Neuron (in vitro differentiated cells): ENCODE measurements around the gene KLHDC10.

Experiments used
- H2AFZ ChIP-seq: one replicate; pipeline ENCODE4 v1.6.1; 2013; ENCODE audit warnings: low read depth, mild to moderate bottlenecking, inconsistent platforms, low read length, moderate library complexity
- H3K27me3 ChIP-seq: one replicate; pipeline ENCODE4 v1.6.1; 2013; ENCODE audit warnings: low read length; ENCODE audit not compliant: insufficient read depth
- H3K36me3 ChIP-seq: one replicate; pipeline ENCODE4 v1.6.1; 2013; ENCODE audit warnings: low read length; ENCODE audit not compliant: insufficient read depth
- H3K4me1 ChIP-seq: one replicate; pipeline ENCODE4 v1.6.1; 2013; ENCODE audit warnings: low read length; ENCODE audit not compliant: insufficient read depth
- H3K4me3 ChIP-seq: 2 replicates; pipeline ENCODE4 v1.5.1; 2013; ENCODE audit warnings: mild to moderate bottlenecking, low read length, moderate library complexity
- H3K9me3 ChIP-seq: one replicate; pipeline ENCODE4 v1.6.1; 2013; ENCODE audit warnings: low read length

KLHDC10 gene

DNA sequence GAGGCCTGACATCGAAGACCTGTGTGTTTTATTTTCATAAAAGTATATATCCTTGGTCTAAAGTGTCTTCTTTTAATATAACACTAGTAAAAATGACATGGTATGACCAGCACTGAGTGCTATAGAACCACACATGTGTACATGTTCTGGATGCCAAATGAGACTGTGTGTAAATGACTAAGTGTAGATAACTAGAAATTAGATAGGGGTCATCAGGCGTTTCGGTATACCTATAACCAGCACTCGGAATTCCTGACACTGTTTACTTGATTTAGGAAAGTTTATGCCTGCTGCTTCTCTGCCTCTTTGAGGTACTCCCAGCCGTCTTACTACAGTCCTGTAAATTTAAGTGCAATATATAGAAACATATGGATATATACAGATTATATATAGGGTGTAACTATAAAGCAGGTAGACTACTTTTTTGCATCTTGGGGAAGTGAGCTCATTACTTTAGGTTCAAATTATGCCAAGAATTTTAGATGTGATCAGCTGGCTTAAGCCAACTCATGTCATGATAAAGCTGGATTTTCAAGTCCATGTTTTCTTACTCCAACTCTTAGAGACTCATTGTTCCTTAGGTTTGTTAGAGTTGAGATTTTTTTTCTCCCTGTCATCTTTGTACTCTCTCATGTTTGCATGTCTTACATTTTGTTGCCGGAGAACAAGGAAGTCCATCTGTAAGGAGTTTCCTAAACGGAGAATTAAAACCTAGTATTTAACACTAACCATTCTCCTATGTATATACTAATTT lies 62.9 kb downstream of the KLHDC10 start:
- H3K36me3 ChIP-seq: peaks cover 80% of the 10 kb centered on the region
- H3K4me1 ChIP-seq: no peaks in the 10 kb centered on the region
- H3K9me3 ChIP-seq: peaks cover 6% of the 10 kb centered on the region
- H2AFZ ChIP-seq: no peak overlapping the region
- H3K27me3 ChIP-seq: no peaks in the 10 kb centered on the region
- no peak overlapping the region for H3K4me3 ChIP-seq

DNA sequence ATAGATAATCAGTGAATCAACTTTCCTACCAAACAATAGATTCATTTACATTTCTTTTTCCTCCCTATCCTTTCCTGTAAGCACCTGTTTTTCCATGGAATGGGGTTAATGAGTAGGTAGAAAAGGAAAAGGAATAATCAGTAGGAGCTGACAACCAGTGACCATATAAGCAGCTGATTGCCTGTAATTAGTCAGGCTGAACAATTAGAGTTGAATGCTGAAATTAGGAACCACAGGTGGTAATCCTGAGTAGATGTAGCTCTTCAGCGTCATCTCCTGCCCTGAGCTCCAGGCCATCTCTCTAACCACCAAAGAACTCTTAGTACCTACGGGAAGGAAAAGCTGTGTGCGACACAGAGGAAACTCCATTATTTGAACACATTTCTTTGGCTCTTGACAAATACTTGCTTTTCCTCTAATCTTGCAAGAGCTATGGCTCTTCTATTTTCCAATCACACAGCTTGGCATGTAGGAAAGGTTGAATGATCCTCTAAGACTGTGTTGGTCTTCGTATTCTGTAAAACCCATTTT lies 63.8 kb downstream of the KLHDC10 start:
- H3K4me1 ChIP-seq: no peaks in the 10 kb centered on the region
- H3K27me3 ChIP-seq: no peaks in the 10 kb centered on the region
- H3K4me3 ChIP-seq: no peak overlapping the region
- peaks cover 75% of the 10 kb centered on the region for H3K36me3 ChIP-seq
- H2AFZ ChIP-seq: no peak overlapping the region
- peaks cover 6% of the 10 kb centered on the region for H3K9me3 ChIP-seq

DNA sequence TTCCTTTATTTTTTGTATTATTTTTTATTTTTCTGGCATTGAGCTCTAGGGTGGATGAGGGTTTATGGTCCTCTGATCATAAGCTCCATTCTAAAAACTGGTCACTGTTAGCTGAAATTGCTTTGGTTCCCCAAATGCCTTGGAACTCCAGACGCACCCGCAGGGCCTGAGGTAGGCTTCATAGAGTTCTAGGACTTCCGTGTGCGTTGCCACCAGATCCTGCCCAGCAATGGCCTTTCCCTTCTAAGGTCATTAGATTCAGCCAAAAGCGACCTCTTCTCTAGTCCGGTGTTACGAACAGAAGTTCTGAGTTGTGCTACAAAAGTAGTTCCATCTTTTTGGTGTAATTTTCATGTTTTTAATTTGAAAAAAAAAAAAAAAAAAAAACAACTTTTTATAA lies 64.4 kb downstream of the KLHDC10 start:
- Histone ChIP-seq H3K36me3 (peaks cover 75% of the 10 kb centered on the region), H3K4me3 (no peak overlapping the region)

DNA sequence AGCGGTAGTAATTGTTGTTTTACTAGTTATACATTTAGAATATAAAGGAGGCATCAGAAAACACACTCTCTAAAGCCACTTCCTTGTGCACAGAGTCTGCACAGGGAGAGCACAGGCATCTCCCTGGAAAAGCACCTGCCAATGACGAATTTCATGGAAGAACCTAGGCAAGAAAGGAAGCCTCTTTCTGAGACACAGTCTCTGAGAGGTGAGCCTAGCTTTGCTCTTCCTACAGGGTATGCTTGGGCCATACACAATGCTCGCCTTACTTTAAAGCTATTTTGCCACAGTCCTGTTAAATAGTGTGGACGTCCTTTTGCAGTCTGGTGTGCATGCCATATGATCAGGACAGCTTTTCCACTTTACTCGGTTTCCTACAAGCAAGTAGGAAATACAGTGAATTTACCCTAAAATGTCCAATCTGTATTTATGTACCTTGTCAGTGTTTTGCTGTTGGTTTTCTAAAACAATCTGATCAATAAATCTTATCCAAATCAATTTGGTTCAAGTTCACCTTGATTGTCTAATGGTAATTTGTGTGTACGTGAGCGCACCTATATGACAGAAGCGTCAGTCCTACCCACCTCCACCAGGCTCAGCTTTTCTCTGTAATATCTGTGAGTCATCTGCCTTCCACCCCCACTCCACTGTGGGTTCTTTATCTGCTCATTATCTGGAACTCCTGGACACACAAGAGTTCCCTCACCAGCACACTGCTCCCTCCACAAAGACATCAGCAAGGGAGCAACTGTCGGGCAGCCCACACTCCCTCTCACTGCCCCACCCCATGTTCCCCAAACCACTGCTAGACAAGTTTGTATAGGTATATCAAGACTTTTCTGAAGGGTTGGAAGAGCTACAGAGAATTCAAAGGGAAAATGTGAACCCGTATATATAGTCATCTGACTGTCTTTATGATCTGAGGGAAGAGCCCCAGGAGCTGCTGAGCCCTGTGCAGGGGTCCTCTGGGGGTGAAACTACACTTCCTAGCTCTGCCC lies 65.2 kb downstream of the KLHDC10 start:
- Histone ChIP-seq H3K9me3 (peaks cover 6% of the 10 kb centered on the region), H2AFZ (no peak overlapping the region), H3K36me3 (peaks cover 78% of the 10 kb centered on the region), H3K4me1 (no peaks in the 10 kb centered on the region), H3K27me3 (no peaks in the 10 kb centered on the region), H3K4me3 (no peak overlapping the region)

More for the DNA sequence above, 64.4 kb downstream of the KLHDC10 start:
- Histone ChIP-seq H2AFZ (no peak overlapping the region), H3K9me3 (peaks cover 6% of the 10 kb centered on the region), H3K4me1 (no peaks in the 10 kb centered on the region), H3K27me3 (no peaks in the 10 kb centered on the region)

DNA sequence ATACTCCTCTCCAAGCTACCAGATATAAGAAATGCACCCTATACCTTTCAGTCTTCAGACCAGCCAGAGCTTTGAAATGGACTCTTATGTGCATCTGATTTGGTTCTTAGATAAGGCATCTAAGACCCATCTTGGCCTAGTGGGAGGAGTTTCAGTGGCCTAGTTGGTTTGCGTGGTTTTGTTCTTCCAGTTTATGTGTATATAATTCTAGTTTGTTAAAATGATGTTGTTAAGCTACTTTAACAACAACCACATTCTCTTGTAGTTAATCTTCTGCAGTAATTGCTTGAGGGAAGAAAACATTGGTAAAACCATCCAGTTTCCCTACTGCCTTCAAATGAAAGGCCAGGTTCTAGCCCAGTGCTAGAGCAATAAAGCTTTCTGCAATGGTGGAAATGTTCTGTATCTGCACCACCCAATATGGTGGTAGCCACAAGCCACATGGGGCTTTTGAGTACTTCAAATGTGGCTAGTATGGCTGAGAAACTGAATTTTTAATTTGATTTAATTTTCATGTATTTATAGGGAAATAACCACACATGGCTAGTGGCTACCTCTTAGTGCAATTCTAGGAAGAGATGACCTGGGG lies 66.3 kb downstream of the KLHDC10 start:
- H2AFZ ChIP-seq: no peak overlapping the region
- no peaks in the 10 kb centered on the region for H3K4me1 ChIP-seq
- H3K36me3 ChIP-seq: peaks cover 67% of the 10 kb centered on the region
- peaks cover 4% of the 10 kb centered on the region for H3K9me3 ChIP-seq
- H3K27me3 ChIP-seq: no peaks in the 10 kb centered on the region
- H3K4me3 ChIP-seq: no peak overlapping the region

DNA sequence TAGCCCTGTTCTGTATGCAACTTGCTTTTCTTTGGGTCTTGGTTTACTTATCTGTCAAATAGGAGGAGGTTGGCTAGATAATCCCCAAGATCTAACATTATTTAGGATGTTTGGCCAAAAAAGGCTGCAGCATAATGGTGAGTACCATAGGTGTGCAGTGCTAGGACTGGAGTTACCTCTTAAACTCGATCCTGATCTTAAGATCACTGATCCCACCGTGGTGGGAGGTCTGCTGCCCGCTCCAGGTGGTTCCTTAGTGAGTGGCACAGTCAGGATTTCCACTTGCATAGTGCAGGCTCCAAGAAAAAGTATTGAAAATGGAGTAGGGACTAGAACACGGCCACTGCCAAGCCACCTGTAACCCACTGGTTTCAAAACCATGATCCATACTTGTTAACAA lies 66.9 kb downstream of the KLHDC10 start:
- Histone ChIP-seq H3K36me3 (peaks cover 62% of the 10 kb centered on the region), H3K4me3 (no peak overlapping the region), H3K9me3 (peaks cover 4% of the 10 kb centered on the region), H2AFZ (no peak overlapping the region), H3K27me3 (no peaks in the 10 kb centered on the region), H3K4me1 (no peaks in the 10 kb centered on the region)

DNA sequence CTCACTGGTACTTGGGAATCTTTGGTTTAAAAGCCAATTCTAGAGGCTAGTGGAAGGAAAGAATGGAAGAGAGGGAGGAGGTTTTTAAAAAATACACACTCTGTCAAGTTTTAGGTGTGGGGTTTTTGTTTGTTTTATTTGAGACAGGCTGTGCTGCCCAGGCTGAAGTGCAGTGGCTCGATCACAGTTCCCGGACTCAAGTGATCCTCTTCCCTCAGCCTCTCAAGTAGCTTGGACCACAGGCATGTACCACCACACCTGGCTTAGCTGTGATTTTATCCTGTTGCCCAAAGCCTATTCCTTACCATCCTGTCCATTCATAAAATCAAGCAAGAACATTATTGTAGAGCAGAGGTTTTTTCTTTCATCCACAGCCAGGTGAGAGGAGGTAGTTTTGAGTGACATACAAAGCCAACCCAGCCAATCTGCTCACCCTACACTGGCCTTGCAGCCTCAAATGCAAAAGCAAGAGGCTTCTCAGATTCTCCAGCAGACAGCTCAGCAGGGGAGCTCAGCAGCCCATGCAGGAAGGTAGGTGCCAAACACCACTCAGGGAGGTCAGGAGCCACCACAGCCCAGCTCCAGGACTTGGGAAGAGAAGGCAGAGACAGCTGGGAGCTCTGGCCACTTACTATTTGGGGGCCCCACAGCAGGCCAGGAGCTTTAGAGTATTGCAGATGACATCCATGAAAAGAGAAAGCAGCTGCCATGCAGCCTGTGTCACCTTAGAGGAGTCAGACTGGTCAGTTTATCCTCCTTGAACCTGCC lies 69.0 kb downstream of the KLHDC10 start:
- H3K4me1 ChIP-seq: no peaks in the 10 kb centered on the region
- peaks cover 2% of the 10 kb centered on the region for H3K9me3 ChIP-seq
- no peak overlapping the region for H2AFZ ChIP-seq
- H3K4me3 ChIP-seq: no peak overlapping the region
- no peaks in the 10 kb centered on the region for H3K27me3 ChIP-seq
- peaks cover 42% of the 10 kb centered on the region for H3K36me3 ChIP-seq

DNA sequence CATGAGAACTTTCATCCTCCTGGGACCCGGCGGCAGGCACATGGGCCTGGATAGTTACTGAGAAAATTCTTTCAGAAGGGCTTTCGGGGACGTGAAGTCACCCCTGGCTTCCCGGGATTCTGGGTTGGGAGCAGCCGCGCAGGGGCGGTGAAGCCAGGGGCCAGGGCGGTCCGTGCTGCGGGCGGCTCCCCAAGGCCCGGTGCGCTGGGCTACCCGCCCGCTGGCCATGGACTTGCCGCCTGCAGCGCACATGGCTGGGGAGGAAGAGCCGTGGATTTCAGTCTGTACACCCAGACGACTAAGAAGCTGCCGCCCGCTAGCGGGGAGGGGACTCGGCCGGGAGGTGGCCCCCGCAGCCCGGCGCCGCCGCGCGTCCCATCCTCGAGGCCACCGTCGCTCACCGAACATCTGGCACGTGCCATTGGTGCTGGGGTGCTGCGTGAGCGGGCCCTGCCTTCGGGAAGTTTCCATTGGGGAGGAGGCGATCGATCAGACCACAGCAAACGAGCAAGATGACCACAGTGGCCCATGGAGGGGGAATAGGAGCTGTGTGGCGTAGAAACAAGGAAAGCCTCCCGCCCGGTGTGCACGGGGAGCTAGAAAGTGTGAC lies 70.3 kb downstream of the KLHDC10 start:
- Histone ChIP-seq H3K4me1 (no peaks in the 10 kb centered on the region), H2AFZ (no peak overlapping the region), H3K36me3 (peaks cover 31% of the 10 kb centered on the region), H3K9me3 (no peaks in the 10 kb centered on the region), H3K27me3 (no peaks in the 10 kb centered on the region), H3K4me3 (no peak overlapping the region)

DNA sequence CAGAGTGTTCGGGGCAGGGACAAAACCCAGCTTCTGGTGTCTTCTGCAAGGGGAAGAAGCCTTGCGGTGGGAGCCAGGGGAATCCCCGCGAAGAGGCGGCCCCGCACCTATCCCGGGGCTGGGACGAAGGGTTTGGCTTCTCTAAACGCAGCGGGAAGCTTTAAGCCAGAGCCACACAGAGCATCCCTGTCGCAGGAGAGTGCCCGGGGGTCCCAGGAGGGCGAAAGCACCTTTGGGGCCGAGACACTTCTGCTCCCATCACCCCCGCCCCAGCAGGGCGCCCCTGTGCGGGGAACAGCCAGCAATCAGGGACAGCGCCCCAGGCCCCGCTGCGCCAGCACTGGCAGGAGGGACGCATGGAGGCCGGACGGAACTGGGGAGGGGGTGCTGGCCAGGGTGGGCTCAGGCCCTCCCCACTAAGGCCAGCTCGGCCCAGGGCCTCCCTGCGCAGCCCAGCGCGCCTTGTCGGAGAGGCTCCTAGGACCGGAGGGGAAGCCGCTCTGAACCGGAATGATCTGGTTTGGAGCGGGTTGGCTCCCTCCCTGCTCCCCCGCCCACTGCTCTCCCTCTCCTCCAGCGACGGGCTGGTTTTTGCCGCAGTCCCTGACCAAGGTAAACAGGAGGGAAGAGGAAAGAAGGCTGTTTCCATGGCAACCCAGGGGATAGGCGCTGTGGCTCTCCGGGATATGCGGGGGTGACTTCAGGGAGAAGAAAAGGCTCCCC lies 71.0 kb downstream of the KLHDC10 start:
- Histone ChIP-seq H3K36me3 (peaks cover 25% of the 10 kb centered on the region), H3K4me1 (no peaks in the 10 kb centered on the region), H3K27me3 (no peaks in the 10 kb centered on the region), H3K4me3 (no peak overlapping the region), H3K9me3 (no peaks in the 10 kb centered on the region), H2AFZ (no peak overlapping the region)

DNA sequence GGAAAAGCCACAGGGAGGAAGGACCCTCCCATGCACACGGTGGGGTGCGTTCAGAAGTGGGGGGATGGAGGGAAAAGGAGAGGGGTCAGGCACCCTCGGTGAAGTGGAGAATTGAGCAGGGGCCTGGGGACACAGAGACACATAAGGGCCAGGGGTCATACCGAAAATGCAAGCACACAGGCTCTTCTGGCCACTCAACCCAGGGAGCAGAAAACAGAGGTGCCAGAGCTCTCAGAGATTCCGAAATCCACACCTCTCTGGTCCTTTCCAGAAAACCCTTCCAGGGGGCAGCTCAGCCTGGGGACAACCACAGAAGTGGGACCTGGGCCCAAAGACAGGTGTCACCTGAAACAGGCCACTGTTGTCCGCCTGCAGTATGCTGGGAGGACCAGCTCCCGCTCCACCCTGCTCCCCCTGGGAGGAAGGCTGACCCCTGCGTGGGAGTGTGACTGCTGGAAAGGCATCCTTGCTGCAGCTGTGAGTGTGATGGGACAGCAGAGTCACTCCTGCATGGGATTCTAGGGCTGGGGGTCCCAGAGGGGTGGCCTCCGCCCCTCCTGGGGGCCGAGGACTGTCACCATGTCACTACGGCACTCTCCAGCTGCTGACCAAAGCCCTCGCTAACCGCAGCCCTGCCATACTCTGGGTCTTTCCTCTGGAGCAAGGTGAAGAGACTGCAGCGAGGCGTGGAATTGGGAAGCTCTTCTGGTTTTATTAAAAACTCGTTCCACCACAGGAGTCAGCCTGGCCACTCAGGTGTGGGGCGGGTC lies 71.7 kb downstream of the KLHDC10 start:
- no peaks in the 10 kb centered on the region for H3K27me3 ChIP-seq
- H2AFZ ChIP-seq: no peak overlapping the region
- no peak overlapping the region for H3K4me3 ChIP-seq
- H3K36me3 ChIP-seq: peaks cover 20% of the 10 kb centered on the region
- H3K4me1 ChIP-seq: no peaks in the 10 kb centered on the region
- H3K9me3 ChIP-seq: no peaks in the 10 kb centered on the region

DNA sequence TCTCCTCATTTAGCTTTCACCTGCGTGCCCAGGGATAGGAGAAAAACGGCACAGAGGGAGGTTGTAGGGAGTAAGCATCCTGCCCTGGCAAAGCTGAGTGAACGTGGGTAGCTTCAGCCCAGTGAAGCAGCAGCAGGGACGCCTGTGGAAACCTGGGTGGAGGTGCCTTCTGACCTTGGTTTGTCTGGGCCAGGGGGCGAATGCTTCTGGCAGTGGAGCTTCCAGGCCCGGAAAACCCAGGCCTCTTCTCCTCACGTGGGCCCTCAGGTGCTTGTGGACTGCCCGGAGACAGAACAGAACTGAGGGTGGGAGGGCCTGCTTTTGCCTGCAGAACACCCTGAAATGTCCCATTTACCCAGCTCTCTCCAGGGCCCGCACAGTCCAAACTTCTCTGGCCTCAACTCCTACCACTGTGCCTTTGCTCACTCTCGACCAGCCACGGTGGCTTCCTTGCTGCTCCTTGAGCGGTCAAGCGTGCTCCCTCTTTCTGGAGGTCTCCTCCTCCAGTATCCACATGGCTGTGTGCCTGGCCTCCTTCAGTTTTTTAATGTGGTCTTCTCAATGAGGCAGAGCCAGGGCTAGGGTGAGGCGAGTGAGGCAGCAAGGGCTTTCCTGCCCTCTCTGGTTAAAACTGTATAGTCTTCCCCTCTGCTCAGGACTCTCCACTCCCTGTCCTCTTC lies 72.5 kb downstream of the KLHDC10 start:
- Histone ChIP-seq H3K4me1 (no peaks in the 10 kb centered on the region), H3K9me3 (no peaks in the 10 kb centered on the region), H3K27me3 (no peaks in the 10 kb centered on the region), H3K36me3 (peaks cover 14% of the 10 kb centered on the region), H3K4me3 (no peak overlapping the region), H2AFZ (no peak overlapping the region)
